HepG2 (cell line): ENCODE results near the gene FGD2. TPM values are rescaled to one million over a fixed set of nuclear protein-coding genes. Genes with fewer than 3 reads are reported as not detected.

Source experiments
- ATAC-seq: fragments of 200-7000 bp; cut with Tn5 transposase; 3 replicates; pipeline ENCODE4 v1.9.1; 2020; ENCODE audit warnings: mild to moderate bottlenecking, moderate library complexity
- BruUV-seq: library from RNA; stranded (reverse); fragments of 400-500 nt; replicated peaks from 2 replicates; lab custom pipeline; 2021; lab: Mats Ljungman, UMichigan
- CTCF ChIA-PET: fragments of 300-600 bp; formaldehyde crosslinking; extraction: SDS; loops from one replicate; lab custom pipeline; 2021; ENCODE audit warnings: low total read pairs, inconsistent platforms, low intra/inter-chr PET ratio; lab: Yijun Ruan, JAX
- POLR2A ChIA-PET: fragments of 350-600 bp; sonication (Branson Sonifier 250); formaldehyde crosslinking; loops from one replicate; lab custom pipeline; 2020; ENCODE audit warnings: antibody characterized with exemption, inconsistent platforms; lab: Yijun Ruan, JAX
- DNase-seq: peaks from one replicate; pipeline ENCODE4 v3.0.0-alpha.2; 2015; ENCODE audit warnings: low spot score
- FAIRE-seq: peaks from 3 replicates; lab custom pipeline; 2011; peaks lifted over from hg19 to GRCh38; lab: Jason Lieb, UNC
- H2AFZ ChIP-seq: one replicate; pipeline ENCODE4 v1.6.1; 2011; ENCODE audit warnings: low read length, inconsistent platforms
- H3K27ac ChIP-seq: fragments of 300-600 bp; 3 replicates; pipeline ENCODE4 v1.8.0; 2011; ENCODE audit warnings: mixed run types, mild to moderate bottlenecking, mixed read lengths, low read length, inconsistent platforms; ENCODE audit not compliant: insufficient read depth; ENCODE audit errors: extremely low read length
- H3K27me3 ChIP-seq, 2 experiments: fragments of 200-600 bp in 1 of 2; 2 replicates in 1 of 2; 3 replicates in 1 of 2; pipeline versions ENCODE4 v1.6.0 to v1.8.0; 2011; ENCODE audit warnings: low read length in 2 of 2, mild to moderate bottlenecking in 2 of 2, moderate library complexity in 2 of 2, inconsistent platforms in 1 of 2; ENCODE audit not compliant: insufficient read depth in 2 of 2, control insufficient read depth in 1 of 2
- H3K36me3 ChIP-seq, 2 experiments: fragments of 200-600 bp in 1 of 2; replicated peaks in 1 of 2; 2 replicates in 1 of 2; 3 replicates in 1 of 2; pipeline versions ENCODE4 v1.5.1 to v1.8.0; 2011; ENCODE audit warnings: low read length in 2 of 2, inconsistent platforms in 1 of 2; ENCODE audit not compliant: insufficient read depth in 2 of 2, control insufficient read depth in 1 of 2
- H3K4me1 ChIP-seq: 2 replicates; pipeline ENCODE4 v1.5.1; 2012; ENCODE audit warnings: low read length, inconsistent platforms; ENCODE audit not compliant: insufficient read depth
- H3K4me2 ChIP-seq: 2 replicates; pipeline ENCODE4 v1.6.0; 2011; ENCODE audit warnings: low read depth, low read length, inconsistent platforms
- H3K4me3 ChIP-seq, 3 experiments: fragments of 200-600 bp in 1 of 3; sonication (generic), shearing (Covaris generic) in 1 of 3; replicated peaks in 1 of 3; 2 replicates each; pipeline ENCODE4 v1.5.1; 2011 to 2016; ENCODE audit warnings: low read length in 3 of 3, inconsistent platforms in 2 of 3, low read depth in 2 of 3, mild to moderate bottlenecking in 2 of 3, control low read depth in 1 of 3, mixed read lengths in 1 of 3; ENCODE audit not compliant: insufficient read depth in 1 of 3
- H3K79me2 ChIP-seq: one replicate; pipeline ENCODE4 v1.6.1; 2011; ENCODE audit warnings: low read length, inconsistent platforms; ENCODE audit not compliant: insufficient read depth
- H3K9ac ChIP-seq: 2 replicates; pipeline ENCODE4 v1.6.0; 2011; ENCODE audit warnings: mild to moderate bottlenecking, low read depth, low read length, inconsistent platforms; ENCODE audit not compliant: insufficient read depth
- H3K9me3 ChIP-seq: 2 replicates; pipeline ENCODE4 v1.5.1; 2012; ENCODE audit warnings: mild to moderate bottlenecking, low read length
- H4K20me1 ChIP-seq: 2 replicates; pipeline ENCODE4 v1.6.0; 2011; ENCODE audit warnings: inconsistent platforms, mild to moderate bottlenecking, low read length, moderate library complexity; ENCODE audit not compliant: insufficient read depth
- EHMT2 ChIP-seq: fragments of 200-600 bp; sonication (generic); IDR thresholded peaks from 2 replicates; pipeline ENCODE4 v1.7.0; 2017; ENCODE audit warnings: antibody characterized with exemption, low read depth, low read length, borderline replicate concordance
- FIP1L1 ChIP-seq: fragments of 200-400 bp; formaldehyde crosslinking; IDR thresholded peaks from 2 replicates; pipeline ENCODE4 v1.6.1; 2018; ENCODE audit warnings: low read depth, mild to moderate bottlenecking, low read length, moderate library complexity, borderline replicate concordance; ENCODE audit not compliant: insufficient read depth
- KDM4B ChIP-seq: sonication (generic); formaldehyde crosslinking; IDR thresholded peaks from 2 replicates; pipeline ENCODE4 v1.4.0; 2020; ENCODE audit warnings: missing genetic modification reagents
- MAFF ChIP-seq: IDR thresholded peaks from 2 replicates; pipeline ENCODE4 v1.6.1; 2011; ENCODE audit warnings: low read depth, low read length, improper control_type of control experiment
- MAFK ChIP-seq, 2 experiments: IDR thresholded peaks in 1 of 2; conservative IDR thresholded peaks in 1 of 2; 2 replicates each; pipeline ENCODE4 v1.6.1; 2011; ENCODE audit warnings: improper control_type of control experiment in 2 of 2, low read length in 2 of 2
- MIER2 ChIP-seq: IDR thresholded peaks from 2 replicates; pipeline ENCODE4 v1.6.1; 2016; ENCODE audit warnings: missing biosample characterization, missing genetic modification reagents
- PRDM10 ChIP-seq: sonication (generic); formaldehyde crosslinking; IDR thresholded peaks from 2 replicates; pipeline ENCODE4 v1.4.0; 2020; ENCODE audit warnings: low read depth, missing genetic modification reagents
- TP53 ChIP-seq: sonication (generic); formaldehyde crosslinking; conservative IDR thresholded peaks from 2 replicates; pipeline ENCODE4 v1.4.0; 2020; ENCODE audit warnings: missing genetic modification reagents
- ZKSCAN8 ChIP-seq: IDR thresholded peaks from 2 replicates; pipeline ENCODE4 v1.6.1; 2016; ENCODE audit warnings: borderline replicate concordance, missing genetic modification reagents, missing compliant biosample characterization
- ZNF224 ChIP-seq: sonication (generic); formaldehyde crosslinking; IDR thresholded peaks from 2 replicates; pipeline ENCODE4 v1.5.0; 2020; ENCODE audit warnings: mild to moderate bottlenecking, missing genetic modification reagents
- ZNF383 ChIP-seq: sonication (generic); formaldehyde crosslinking; IDR thresholded peaks from 2 replicates; pipeline ENCODE4 v1.4.0; 2020; ENCODE audit warnings: missing genetic modification reagents, mild to moderate bottlenecking, borderline replicate concordance
- ZNF775 ChIP-seq: sonication (generic); formaldehyde crosslinking; IDR thresholded peaks from 2 replicates; pipeline ENCODE4 v1.4.0; 2020; ENCODE audit warnings: missing genetic modification reagents, mild to moderate bottlenecking, moderate library complexity, borderline replicate concordance
- WGBS: methylation state at CpG from one replicate; pipeline ENCODE4 v1.1.6; 2017; ENCODE audit warnings: low lambda C conversion rate; 5-methylcytosine and 5-hydroxymethylcytosine counted together
- in situ Hi-C: cut with HindIII; loops from 2 replicates; pipeline ENCODE4 v1.10.0; 2017; ENCODE audit warnings: low pct_unique_long_range_greater_than_20kb; ENCODE audit not compliant: extremely low pct_ligation_motif_present
- intact Hi-C: fragments of 100-400 bp; cut with micrococcal nuclease; formaldehyde crosslinking; loops from one replicate; pipeline ENCODE4 v1.10.0; 2022; ENCODE audit not compliant: unreplicated experiment
- polyA plus RNA-seq, 8 experiments: library from polyadenylated mRNA; depleted of rRNA in 3 of 8; stranded (reverse) in 7 of 8; unstranded in 1 of 8; fragments of >200 nt; fragmentation: Illumina TruSeq in 4 of 8; extraction: Trizol in 4 of 8; gene quantifications; 2 replicates each; pipeline versions ENCODE4 v1.2.1 to v1.2.3, GENCODE V29; 2011 to 2016; ENCODE audit warnings: low read depth in 4 of 8, missing spikeins in 1 of 8, mixed read lengths in 1 of 8; ENCODE audit not compliant: insufficient read depth in 1 of 8
- total RNA-seq, 5 experiments: library from RNA; depleted of rRNA; stranded (reverse); fragments of >200 nt; fragmentation: Illumina TruSeq; extraction: Trizol; gene quantifications; 2 replicates each; pipeline ENCODE4 v1.2.3, GENCODE V29; 2016; ENCODE audit warnings: low read depth in 1 of 5

FGD2 gene
- total and polyA plus RNA-seq, 2 of the 13 experiments (the other 11 are each of a cell fraction or from before 2014, with no cell fraction given) = not detected

- Histone ChIP-seq H3K9ac (no peak overlapping the region), H3K4me1 (no peaks in the 10 kb centered on the region), H3K9me3 (no peaks in the 10 kb centered on the region), H3K36me3 (no peaks in the 10 kb centered on the region), H4K20me1 (no peaks in the 10 kb centered on the region), H3K27ac (no peak overlapping the region), H3K4me3 (no peak overlapping the region), H3K4me2 (no peak overlapping the region), H3K79me2 (no peaks in the 10 kb centered on the region), H3K27me3 (peaks cover 6 to 78% of the 10 kb centered on the region in 2 experiments; a peak in 4 of 5 replicates), H2AFZ (no peak overlapping the region)
- FAIRE-seq = no peak
- POLR2A ChIA-PET = interaction anchor here (1.0 kb wide), 1 partner anchor 21 kb away, joined by 5 read pairs; the partner anchor contains the start of gene MTCH1
- intact Hi-C loops (no loop called here), in situ Hi-C loops (no loop called here)
- 26% methylated on average over 4 of the region's 5 CpGs for whole genome bisulfite sequencing
- CTCF ChIA-PET = no interaction called here
- DNase-seq = no peak
- TF ChIP-seq MAFF = 0 out of 2 replicates have a peak, but pooled peaks have one; percentile 22
- no peak for TF ChIP-seq ZNF383 (CRISPR knock-in tag)
- peak; percentile 37 to 41; a peak in 3 of 4 replicates for TF ChIP-seq MAFK (conservative IDR thresholded peaks at IDR 0.05 in 1 of 2, IDR thresholded peaks at IDR 0.05 in 1 of 2; ENCODE audit: low read length in 2 of 2)
- BruUV-seq = no TSS peak
- no peak for ATAC-seq
Observed at GRCh38 chr6:37006793-37007339, 1.4 kb downstream of the FGD2 start.

DNA sequence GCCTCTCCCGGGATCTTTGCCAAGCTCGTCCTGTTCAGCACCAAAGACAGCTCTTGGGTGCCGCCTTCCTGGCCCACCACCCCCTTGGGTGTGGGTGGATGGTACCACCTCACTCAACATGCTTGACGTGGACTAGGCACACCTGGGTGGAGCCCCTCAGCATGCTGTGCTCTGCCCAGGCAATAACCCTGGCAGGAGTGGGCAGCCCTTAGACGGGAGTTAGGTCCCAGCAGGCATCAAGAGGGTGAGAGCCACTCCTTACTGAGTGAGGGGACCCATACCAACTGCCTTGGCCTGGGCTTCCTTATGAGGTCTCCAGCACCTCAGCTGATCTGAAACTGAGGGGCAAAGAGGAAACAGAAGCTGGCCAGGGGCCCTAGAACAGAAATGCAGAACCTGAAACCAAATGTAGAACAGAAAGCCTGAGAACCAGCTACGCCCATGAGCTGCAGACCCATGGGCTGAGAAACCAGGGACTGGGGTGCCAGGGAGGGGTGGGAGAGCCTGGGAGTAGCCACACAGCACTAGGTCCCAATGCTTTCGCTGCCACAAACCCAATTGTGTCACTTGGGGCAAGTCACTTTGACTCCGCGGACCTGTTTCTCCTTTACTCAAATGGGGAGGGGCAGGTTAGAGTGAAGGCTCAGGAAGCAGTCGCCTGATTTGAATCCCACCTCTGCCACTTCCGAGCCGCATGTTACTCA is 2.0 kb downstream of the FGD2 start:
- no peak overlapping the region for H3K9ac ChIP-seq
- peaks cover 6 to 78% of the 10 kb centered on the region in 2 experiments; a peak in 4 of 5 replicates for H3K27me3 ChIP-seq
- H2AFZ ChIP-seq = no peak overlapping the region
- no peaks in the 10 kb centered on the region for H3K9me3 ChIP-seq
- CTCF ChIA-PET = no interaction called here
- POLR2A ChIA-PET = interaction anchor here (1.0 kb wide), 1 partner anchor 21 kb away, joined by 5 read pairs; the partner anchor contains the start of gene MTCH1
- no peaks in the 10 kb centered on the region for H3K79me2 ChIP-seq
- ATAC-seq (no peak), FAIRE-seq (no peak), DNase-seq (no peak)
- H3K4me2 ChIP-seq = no peak overlapping the region
- H3K27ac ChIP-seq = no peak overlapping the region
- in situ Hi-C loops (no loop called here), intact Hi-C loops (no loop called here)
- no TSS peak for BruUV-seq
- H4K20me1 ChIP-seq = no peaks in the 10 kb centered on the region
- no peak overlapping the region for H3K4me3 ChIP-seq
- WGBS = 32% methylated on average over 12 of the region's 12 CpGs
- H3K36me3 ChIP-seq = no peaks in the 10 kb centered on the region
- no peaks in the 10 kb centered on the region for H3K4me1 ChIP-seq
- TF ChIP-seq MIER2 (peak; percentile 91), FIP1L1 (no peak), ZNF775 (CRISPR knock-in tag) (no peak), ZKSCAN8 (no peak), PRDM10 (peak; percentile 43; the same call in 1 of the 2 replicates), TP53 (CRISPR knock-in tag) (no peak), KDM4B (CRISPR knock-in tag) (no peak), EHMT2 (0 out of 2 replicates have a peak, but pooled peaks have one; percentile 50), ZNF224 (CRISPR knock-in tag) (no peak)
